ENCODE measurements around the gene HOXA1.

HOXA1 gene

GRCh38 chr7:27104341-27105058 lies 8.7 kb upstream of the HOXA1 start:
- H3K27ac ChIP-seq: no peak overlapping the region
- TF ChIP-seq CTCF (conservative IDR thresholded peaks at IDR 0.05): no peak

GRCh38 chr7:27103489-27104226 lies 7.9 kb upstream of the HOXA1 start:
- no peak overlapping the region for H3K27ac ChIP-seq
- TF ChIP-seq CTCF (conservative IDR thresholded peaks at IDR 0.05): no peak

GRCh38 chr7:27102581-27103442 lies 7.0 kb upstream of the HOXA1 start, which contains the start of gene HOXA2:
HOXA2 (minus strand) TSS chr7:27102683; CDS start chr7:27102500, 183 bp downstream.
- H3K27ac ChIP-seq: no peak within 1 kb of the TSS
- TF ChIP-seq CTCF (conservative IDR thresholded peaks at IDR 0.05): no peak

- no peak for TF ChIP-seq CTCF (conservative IDR thresholded peaks at IDR 0.05)
- no peak overlapping the region for H3K27ac ChIP-seq
Measured at GRCh38 chr7:27101957-27102580, 6.3 kb upstream of the HOXA1 start.

- H3K27ac ChIP-seq: no peak overlapping the region
- no peak for TF ChIP-seq CTCF (conservative IDR thresholded peaks at IDR 0.05)
Measured at GRCh38 chr7:27101171-27101956, 5.6 kb upstream of the HOXA1 start.

GRCh38 chr7:27100694-27101170 lies 4.9 kb upstream of the HOXA1 start:
- no peak overlapping the region for H3K27ac ChIP-seq
- no peak for TF ChIP-seq CTCF (conservative IDR thresholded peaks at IDR 0.05)
